ENCODE results near the gene HAPLN3.

Gene HAPLN3

GRCh38 chr15:88828791-88829190, 66.6 kb downstream of the HAPLN3 start:
- Histone ChIP-seq H3K9me3 (ENCODE audit: control insufficient read depth, low read length) (no peaks in the 10 kb centered on the region), H3K4me3 (ENCODE audit: low read length) (no peak overlapping the region)

More at GRCh38 chr15:88828791-88829190, 66.6 kb downstream of the HAPLN3 start:
- no peak overlapping the region for H3K9ac ChIP-seq (ENCODE audit: low read length)
- H3K27me3 ChIP-seq (ENCODE audit: control insufficient read depth, insufficient read depth, low read length) = peaks cover 3% of the 10 kb centered on the region
- H3K36me3 ChIP-seq (ENCODE audit: control insufficient read depth, insufficient read depth, low read length) = no peaks in the 10 kb centered on the region
- no peaks in the 10 kb centered on the region for H3K4me1 ChIP-seq (ENCODE audit: control insufficient read depth, insufficient read depth, low read length)

All from mucosa of stomach (tissue), 1 donor.